C1 segment of cervical spinal cord (tissue), 14 donors: ENCODE results near the gene TPO.
A peak's percentile ranks its signal among the peaks of the same experiment; 100 is the strongest.

Experiments
- DNase-seq, 14 donors: peaks; one replicate each; lab custom pipeline; 2025; lab: John Stamatoyannopoulos, UW

Gene TPO

GRCh38 chr2:1521878-1522830, 108.9 kb downstream of the TPO start:
- no peak for DNase-seq

- no peak for DNase-seq
Measured at GRCh38 chr2:1527153-1527992, 114.1 kb downstream of the TPO start.

- DNase-seq = no peak
Measured at GRCh38 chr2:1528273-1529064, 115.2 kb downstream of the TPO start.

GRCh38 chr2:1538663-1539062, 125.4 kb downstream of the TPO start:
- DNase-seq = no peak

- no peak for DNase-seq
Measured at GRCh38 chr2:1539441-1539840, 126.2 kb downstream of the TPO start.

GRCh38 chr2:1539973-1540372, 126.7 kb downstream of the TPO start:
- DNase-seq = no peak

- DNase-seq = no peak
Measured at GRCh38 chr2:1540481-1540880, 127.2 kb downstream of the TPO start.

GRCh38 chr2:1541040-1541439, 127.8 kb downstream of the TPO start:
- DNase-seq = no peak

GRCh38 chr2:1541819-1542475, 128.7 kb downstream of the TPO start:
- no peak for DNase-seq

- DNase-seq = no peak
Measured at GRCh38 chr2:1542971-1543370, 129.7 kb downstream of the TPO start.

- DNase-seq = no peak
Measured at GRCh38 chr2:1543776-1544477, 130.7 kb downstream of the TPO start.

GRCh38 chr2:1544478-1545069, 131.3 kb downstream of the TPO start:
- DNase-seq = peak in 1 of 14 donors; percentile 5

GRCh38 chr2:1546023-1546591, 132.8 kb downstream of the TPO start:
- DNase-seq = peak in 7 of 14 donors; percentile 5 to 43 (median 19)

- no peak for DNase-seq
Measured at GRCh38 chr2:1546901-1547300, 133.6 kb downstream of the TPO start.

- no peak for DNase-seq
Measured at GRCh38 chr2:1548910-1549673, 135.8 kb downstream of the TPO start.

- DNase-seq = no peak
Measured at GRCh38 chr2:1550076-1550475, 136.8 kb downstream of the TPO start.

- peak in 6 of 14 donors; percentile 18 to 50 (median 28) for DNase-seq
Measured at GRCh38 chr2:1550658-1551316, 137.5 kb downstream of the TPO start.

GRCh38 chr2:1551905-1552304, 138.6 kb downstream of the TPO start:
- no peak for DNase-seq
